GM12872 (cell line): ENCODE results near the gene SAXO1.

Experiments
- CTCF ChIP-seq: IDR thresholded peaks from 3 replicates; pipeline ENCODE4 v1.5.1; 2011; ENCODE audit warnings: low read depth, mild to moderate bottlenecking, low read length, moderate library complexity; ENCODE audit not compliant: insufficient read depth

Gene SAXO1

GRCh38 chr9:19033015-19033414 is at the start of gene SAXO1:
Gene SAXO1 (minus strand): TSS chr9:19033209. CDS start chr9:19032908, 301 bp downstream.
- TF ChIP-seq CTCF = no peak

GRCh38 chr9:19074836-19075235 is 41.8 kb upstream of the SAXO1 start:
- TF ChIP-seq CTCF = no peak

GRCh38 chr9:19074229-19074628 is 41.2 kb upstream of the SAXO1 start:
- TF ChIP-seq CTCF = no peak

- TF ChIP-seq CTCF = no peak
Observed at GRCh38 chr9:19057033-19057432, 24.0 kb upstream of the SAXO1 start.

- no peak for TF ChIP-seq CTCF
Observed at GRCh38 chr9:19050637-19051591, 17.9 kb upstream of the SAXO1 start.

- no peak for TF ChIP-seq CTCF
Observed at GRCh38 chr9:19049917-19050636, 17.1 kb upstream of the SAXO1 start.
